Stimulated activated CD4-positive, alpha-beta T cell treated with anti-CD3 and anti-CD28 coated beads, TNF-alpha, amount 100 ng/mL, for 1 hour (primary cell): ENCODE data around the gene SYT13.
A peak's percentile ranks its signal among the peaks of the same experiment; 100 is the strongest.

ENCODE experiments used
- DNase-seq, 3 donors: peaks; one replicate each; pipeline ENCODE4 v3.0.0-alpha.2; 2020; ENCODE audit warnings: low read depth in 3 of 3, low spot score in 1 of 3

SYT13 gene

DNA sequence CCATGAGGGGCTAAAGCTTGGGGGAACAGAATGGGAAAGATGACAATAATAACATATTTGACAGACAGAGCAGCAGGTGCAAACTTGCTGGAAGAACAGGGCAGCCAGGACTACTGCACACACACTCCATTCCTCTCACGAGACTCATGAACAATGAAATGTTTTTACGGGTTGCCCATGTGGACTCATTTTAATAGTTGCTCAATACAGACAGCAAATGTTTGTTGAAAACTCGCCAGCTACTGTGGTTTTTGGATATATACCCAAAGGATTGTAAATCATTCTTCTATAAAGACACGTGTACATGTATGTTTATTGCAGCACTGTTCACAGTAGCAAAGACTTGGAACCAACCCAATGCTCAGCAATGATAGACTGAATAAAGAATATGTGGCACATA is 10.3 kb downstream of the SYT13 start:
- DNase-seq, result no peak

DNA sequence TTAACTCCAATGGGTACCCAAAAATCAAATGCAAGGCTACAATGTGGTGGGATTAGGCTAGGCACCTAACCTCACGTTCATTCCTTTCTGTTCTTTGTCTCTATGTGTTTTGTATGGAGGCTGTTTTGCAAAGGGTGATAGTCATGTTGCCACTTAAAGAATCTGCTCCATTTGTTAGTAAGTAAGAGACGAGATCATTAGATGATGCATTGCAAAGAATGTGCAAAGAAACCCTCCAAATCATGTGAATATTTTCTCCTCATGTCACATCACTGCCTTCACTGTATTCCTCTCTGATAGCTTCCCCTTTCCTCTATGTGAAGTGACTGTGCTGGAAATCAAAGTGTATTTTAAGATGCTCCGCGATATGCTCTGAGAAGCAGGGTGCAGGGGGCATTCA is 11.9 kb downstream of the SYT13 start:
- no peak for DNase-seq

DNA sequence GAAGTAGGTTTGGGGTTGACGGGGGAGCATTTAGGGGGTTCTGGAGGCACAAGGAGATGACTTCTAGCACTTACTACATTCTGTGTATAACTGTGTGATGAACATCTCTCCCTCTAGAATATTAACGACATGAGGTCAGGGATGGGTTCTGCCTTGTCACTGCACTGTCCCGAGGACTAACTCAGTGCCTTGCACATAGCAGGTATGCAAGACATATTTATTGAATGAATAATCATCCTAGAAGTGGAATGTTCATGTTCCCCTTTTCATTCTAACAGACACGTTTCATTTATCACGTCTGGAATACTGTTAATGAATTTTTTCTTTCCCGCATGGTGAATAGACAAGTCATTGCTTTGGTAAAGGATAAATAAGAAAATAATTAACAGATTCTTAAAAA is 12.6 kb downstream of the SYT13 start:
- DNase-seq, result no peak

DNA sequence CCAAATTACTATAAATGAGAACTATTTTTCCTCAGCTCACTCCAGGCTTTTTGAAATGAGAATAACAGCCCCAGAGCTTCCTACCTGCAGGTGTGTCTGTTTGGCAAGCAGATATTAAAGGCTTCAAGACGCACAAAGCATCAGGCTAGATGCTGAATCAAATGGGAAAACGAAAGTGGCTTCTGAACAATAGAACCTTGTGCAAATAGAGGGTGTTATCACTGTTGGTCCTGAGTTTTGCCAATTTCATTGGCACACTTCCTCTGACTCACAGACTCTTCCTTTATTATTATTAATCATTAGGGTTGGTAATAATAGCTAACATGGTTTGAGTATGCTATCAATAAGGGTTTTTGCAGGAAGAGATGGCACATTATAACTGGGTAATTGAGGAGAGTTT is 13.4 kb downstream of the SYT13 start:
- DNase-seq, result no peak

DNA sequence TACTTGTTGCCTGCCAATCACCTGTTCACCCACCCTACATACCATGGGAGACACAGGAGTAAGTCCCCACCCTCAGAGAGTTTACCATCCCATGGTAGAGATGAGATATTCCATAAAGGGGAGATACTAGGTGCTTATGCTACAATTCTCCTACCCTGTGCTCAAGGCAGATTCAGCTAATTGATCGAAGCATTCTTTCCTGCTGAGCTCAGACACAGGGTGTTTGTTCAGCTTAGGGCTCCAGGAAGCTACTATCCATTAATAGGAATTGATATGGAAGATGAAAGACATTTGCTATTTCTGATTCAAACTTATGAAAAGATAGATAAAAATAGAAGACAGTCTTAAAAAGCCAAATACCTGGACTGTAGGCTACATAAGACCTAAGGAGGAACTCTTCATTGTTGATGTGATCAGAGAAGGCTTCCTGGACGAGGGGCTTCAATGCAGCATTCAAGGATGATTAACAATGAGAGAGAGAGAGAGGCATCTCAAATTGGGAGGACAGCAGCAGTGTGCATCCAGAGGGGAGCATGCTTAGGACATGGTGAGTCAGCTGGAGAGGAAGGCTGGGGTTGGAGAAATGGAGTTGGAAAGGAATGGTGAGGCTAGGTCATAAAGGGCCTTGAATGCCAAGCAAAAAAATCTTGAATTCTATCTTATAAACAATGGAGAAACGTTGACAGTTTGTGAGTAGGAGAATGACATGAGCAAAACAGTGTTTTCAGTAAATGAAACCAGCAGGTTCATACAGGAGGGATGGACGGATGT is 15.0 kb downstream of the SYT13 start:
- DNase-seq, result no peak

DNA sequence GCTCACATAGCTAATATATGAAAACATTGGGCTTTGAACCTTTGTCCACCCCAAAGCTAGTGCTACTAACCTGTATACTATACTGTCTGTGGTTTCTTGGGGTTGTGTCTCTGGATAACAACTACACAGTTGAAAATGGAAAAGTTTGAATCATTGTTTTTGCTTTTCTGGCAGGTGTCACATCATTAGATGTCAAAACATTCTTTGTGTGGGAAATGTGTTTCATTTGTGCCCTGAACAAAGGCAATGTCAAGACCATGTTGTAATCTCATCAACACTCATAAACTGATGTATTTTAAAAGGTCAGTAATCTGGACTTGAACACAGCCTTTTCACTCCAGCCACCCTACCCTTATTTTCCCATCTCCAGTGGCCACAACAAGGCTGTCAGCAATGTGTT is 16.5 kb downstream of the SYT13 start:
- no peak for DNase-seq

DNA sequence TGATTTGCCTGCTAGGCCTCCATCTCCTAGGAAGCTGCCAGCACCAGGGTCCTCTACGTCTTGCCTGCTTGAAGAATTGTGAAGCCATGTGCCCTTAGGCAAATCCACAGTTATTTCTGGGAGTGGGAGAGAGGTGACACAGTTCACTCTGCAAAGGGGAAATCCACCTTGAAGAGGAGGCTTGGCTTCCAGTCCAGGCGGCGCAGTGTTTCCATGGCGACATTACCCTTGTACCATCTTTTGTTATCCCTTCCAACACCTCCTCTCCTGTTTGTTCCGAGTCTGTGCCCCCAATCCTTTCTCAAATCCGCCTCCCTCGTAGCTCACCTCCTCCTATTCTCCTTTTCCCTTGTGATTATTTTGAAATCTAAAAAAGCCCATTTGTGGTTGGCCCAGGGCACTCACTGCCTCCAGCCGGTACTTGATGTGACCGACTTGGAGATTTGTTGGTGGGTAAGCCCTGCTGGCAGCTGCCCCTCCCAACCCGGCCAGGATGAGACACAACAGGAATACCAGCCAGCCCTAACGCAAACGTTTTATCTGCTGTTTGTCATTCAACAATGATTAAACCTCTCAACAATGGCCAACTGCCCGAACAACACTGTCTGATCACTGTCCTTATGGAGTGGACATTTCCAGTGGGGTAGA is 18.4 kb downstream of the SYT13 start:
- DNase-seq, result no peak

DNA sequence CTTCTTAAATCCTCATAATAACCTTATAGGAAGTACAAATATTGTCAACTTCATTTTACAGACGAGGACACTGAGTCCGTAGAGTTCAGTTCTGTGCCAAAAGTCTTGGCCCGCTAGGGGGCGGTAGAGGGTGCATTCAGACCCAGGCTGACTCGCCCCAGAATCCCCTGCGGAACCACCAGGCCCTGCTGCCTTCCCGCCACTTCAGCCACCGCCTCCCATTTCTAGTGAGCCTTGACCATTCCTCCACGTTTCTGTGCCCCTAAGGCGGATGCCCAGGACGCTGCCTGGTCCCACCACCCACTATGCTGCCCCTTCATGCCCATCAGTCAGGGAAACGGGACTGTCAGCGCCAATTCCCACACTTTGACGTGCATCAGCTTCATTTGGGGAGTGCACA is 19.1 kb downstream of the SYT13 start:
- DNase-seq, result no peak

DNA sequence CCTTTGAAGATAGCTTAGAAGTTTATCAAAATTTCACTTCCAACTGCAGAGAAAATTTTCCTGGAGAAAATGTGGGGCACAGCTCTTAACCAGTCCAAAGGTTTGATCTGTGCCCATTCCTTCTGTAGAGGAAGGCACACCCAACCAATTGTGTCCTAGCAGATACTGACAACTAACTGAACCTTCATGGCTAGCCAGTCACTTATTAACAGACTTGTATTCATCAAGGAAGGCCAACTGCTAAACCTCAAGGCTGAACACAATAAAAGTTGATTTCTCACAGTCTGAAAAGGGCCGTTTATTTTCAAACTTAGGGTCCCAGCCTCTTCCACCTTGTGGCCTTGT is 19.5 kb downstream of the SYT13 start:
- DNase-seq, result no peak

DNA sequence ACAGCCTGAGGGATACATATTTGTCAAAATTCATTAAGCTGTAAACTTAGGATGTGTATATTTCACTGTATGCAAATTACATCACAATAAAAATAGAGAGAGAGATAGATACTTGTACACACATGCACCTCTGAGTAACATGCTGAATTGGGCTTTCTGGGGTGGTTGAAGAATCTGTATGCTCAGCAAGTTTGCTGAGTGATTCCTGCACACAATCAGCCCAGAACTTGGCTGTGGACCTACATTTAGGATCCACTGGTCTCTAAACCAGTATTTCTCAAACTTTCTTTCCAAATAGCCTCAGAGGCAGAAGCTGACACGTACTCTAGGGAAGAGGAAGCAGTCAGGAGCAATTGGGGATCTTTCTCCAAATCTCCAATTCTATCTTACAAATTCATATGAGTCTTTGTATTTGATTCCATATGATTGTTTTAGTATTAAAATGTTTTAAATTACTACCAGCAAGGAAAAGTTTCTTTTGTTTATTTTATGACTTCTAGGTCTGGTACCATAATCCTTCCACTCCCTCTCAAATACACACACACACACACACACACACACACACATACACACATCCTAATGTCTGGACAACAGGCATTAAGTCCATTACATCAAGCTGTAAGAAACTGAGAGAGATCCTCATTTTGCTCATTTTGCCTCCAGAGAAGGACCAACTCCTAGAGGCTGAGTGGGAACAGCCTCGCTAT is 20.0 kb downstream of the SYT13 start:
- DNase-seq, result no peak

DNA sequence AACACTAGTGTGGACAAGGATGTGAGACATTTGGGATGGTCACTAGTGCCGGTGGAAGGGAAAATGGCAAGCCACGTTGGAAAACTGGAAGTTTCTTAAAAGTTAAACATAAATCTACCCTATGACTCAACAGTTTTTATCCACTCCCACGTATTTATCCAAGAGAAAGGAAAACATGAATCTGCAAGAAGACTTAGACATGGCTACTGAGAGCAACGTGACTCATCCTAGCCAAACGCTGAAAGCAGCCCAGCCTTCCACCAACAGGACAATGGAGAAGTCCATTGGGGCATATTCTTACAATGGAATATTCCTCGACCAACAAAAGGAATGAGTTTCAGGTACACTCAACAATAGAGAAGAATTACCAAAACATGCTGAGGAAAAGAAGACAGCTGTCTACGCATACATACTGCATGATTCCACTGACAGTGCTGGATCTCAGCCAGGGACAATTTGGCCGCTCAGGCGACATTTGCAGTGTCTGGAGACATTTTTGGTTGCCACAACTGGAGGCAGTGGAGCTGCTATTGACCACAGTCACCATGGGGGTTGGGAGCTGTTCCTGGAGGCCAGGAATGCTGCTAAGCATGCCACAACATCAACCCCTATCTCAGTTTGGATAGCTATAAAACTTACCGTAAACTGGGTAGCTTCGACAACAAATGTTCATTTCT is 21.2 kb downstream of the SYT13 start:
- no peak for DNase-seq

DNA sequence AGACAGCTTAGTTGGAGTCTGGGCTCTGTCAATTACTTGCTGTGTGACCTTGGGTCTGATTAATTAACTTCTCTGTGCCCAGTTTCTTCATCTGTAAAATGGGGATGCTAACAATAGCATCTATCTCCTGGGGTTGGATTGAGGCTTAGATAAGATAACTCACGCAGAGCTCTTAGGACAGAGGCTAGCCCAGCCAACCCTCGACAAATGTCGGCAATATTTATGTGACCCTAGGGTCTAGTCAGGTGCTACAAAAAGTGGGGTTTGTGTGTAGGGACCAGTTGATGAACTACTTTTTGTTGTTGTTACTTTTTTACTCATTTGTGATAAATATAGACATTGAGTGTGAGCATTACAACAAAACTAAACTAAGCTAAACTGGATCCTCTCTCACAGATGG is 22.4 kb downstream of the SYT13 start:
- DNase-seq, result no peak

DNA sequence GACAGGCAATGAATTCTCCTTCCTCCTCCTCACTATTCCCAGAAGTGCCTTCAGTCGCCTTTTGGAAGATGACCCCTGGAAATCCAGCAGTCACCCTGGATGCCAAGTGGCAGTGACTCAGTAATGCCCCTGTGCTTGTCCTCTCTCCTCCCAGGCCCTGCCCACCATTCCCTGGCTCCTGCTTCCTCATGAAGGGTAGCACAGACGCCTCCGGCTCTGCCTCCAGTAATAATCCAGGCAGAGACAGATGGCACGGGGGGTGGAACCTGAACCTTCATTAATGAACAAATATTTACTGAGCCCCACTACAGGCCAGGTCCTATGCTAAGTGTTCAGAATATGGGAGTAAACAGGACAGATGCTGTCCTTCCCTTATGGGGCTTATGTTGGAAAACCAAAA is 23.2 kb downstream of the SYT13 start:
- no peak for DNase-seq

DNA sequence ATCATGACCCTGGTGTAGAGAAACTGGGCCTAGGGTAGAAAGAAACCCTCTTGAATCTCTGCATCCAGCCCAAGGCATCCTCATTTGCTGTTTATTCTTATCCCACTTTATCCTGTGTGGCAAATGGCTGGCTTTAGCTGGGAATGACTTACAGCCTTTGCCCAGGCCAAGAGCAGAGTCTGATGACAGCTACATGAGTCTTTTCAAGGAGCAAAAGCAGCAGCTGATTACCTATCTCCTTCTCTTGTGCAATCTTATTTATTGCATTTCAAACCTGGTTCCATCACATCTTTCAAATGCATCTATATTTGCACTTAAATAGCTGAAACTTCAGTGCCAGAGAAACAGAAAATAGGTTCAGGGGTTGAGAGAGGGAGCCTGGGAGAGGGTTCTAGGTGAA is 26.1 kb downstream of the SYT13 start:
- no peak for DNase-seq

DNA sequence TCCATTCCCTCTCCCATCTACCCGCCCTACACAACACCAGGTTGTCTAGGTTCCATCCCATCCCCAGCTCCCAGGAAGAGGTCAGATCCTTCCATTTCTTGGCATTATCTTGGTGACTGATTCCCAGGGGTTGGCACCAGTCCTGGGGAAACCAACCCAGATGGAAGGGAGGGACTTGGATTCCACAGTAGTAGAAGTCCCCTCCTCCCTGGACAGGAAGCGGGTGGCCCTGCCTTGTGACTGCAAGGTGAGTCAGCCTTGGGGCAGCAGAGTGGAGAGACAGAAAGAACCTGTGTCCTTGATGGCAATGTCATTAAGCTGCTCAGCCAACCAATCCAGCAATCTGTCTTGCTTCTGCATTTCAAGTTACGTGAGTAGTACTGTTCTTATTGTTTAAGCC is 26.5 kb downstream of the SYT13 start:
- DNase-seq, result no peak

DNA sequence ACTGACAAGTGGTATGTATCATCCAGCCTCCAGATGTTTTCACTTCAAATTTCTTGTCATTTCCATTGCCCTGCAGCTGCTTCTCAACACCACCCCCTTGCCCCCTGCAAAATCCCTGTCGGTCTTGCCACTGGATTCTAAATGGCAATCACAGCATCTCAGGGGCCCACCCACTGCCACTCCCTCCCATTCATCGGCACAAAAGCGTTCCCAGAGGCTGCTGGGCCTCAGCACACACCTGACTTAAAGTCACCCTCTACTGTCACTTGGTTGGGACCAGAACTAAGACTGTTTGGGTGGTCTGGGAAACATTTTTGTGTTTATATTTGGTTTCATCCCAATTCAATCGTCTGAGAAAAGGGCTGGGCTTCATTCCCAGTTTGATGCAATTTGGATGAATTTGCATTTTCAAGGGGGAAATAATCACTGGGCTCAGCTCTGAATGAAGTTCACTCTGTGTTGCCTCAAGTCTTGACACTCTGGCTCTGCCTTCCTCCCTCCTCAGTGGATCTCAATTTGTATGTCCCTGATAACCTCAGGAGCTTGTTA is 27.1 kb downstream of the SYT13 start:
- DNase-seq, result no peak

DNA sequence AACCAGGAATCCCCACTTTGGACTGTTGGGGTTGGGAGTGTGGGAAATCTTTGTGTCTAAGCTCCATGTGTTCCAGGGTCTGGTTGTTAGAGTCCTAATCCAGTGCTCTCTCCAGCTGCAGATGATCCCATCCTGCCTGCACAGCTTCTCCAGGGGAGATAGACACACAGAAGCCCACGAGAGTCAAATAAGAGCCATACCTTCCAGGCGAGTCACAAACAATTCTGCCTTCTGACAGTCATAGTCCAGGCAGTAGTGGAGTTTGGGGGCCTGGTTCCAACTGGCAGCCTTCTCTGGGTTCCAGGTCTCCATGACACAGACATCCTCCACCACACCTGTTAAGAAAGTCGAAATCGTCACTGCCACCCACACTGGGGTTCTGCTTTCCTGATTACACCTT is 32.1 kb downstream of the SYT13 start:
- DNase-seq, result no peak

DNA sequence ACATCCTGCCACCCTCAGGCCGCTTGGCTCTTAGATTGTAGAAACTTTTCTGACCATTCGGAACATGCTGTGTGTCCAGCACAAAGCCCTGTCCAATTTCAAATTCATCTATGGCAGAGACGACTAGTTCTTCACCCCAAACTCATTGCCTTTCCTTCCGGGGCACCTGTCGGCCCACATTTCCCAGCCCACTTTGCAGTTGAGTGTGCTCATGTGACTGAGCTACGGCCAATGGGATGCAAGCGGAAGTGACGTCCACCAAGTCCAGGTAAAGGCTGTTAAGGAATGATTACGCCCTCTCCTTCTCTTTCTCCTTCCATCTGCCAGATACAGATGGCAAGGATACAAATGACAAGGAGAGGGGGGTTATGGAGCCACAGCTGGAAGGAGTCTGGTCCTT is 32.5 kb downstream of the SYT13 start:
- DNase-seq, result no peak

DNA sequence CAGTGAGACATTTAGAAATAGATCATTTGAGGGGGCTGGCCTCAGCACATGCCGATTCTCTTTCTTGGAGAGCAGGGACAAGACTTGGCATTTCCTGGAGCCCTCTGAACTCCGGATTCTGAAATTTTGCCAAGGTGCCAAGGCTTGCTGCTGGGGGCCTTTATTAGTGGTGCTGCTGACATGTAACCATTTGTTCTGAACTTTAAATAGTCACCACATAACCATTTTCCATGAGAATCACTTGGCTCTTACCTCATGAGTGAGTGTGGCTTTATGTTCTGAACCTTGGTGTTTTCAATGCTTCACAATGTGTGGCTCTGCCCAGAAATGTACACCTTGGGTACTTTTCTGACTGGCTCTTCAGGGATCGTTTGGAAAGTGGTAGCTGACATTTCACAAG is 33.3 kb downstream of the SYT13 start:
- no peak for DNase-seq

DNA sequence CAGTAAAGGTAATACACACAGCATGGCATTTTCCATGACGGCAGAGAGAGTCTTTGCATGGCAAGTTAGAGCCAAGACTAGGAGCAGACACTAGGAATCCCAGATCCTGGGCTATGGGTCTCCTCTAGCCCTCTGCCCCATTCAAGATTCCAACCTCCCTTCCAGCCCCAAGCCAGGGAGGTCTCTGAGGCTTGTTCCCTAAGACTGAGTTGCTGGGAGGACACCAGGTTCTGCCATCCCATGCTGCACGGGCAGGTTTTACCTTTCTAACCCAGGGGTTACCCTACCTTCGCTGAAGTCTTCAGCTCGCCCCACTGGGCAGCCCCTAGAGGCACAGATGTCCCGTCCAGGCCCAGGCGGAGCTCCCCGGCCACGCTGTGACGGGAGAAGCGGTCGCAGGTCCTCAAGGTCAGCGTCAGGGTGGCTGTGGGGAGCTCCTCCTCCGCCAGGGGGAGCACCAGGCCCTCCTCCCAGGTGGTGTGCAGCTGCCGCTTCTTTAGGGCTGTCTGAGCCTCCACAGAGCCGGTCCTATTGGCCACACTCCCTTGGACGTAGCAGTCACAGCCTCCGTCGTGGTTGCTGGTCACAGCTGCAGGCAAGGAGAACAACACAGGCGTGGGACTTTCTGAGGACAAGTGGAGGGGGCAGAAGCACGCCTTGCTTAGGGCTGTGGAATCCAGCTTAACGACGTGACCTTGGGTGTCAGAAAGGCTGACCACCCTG is 33.8 kb downstream of the SYT13 start:
- peak in 1 of 3 donors; percentile 6 for DNase-seq
